HCT116 (cell line): ENCODE results near the gene FAM81A. TPM values are rescaled to one million over a fixed set of nuclear protein-coding genes. Genes with fewer than 3 reads are reported as not detected.

Source experiments
- CEBPB ChIP-seq: IDR thresholded peaks from 2 replicates; pipeline ENCODE4 v1.6.1; 2012; ENCODE audit warnings: low read depth
- EZH2phosphoT487 ChIP-seq: fragments of 200-600 bp; IDR thresholded peaks from 2 replicates; pipeline ENCODE4 v1.6.1; 2018; ENCODE audit warnings: antibody characterized with exemption, borderline replicate concordance
- POLR2AphosphoS5 ChIP-seq: IDR thresholded peaks from 2 replicates; pipeline ENCODE4 v1.6.1; 2011; ENCODE audit warnings: mild to moderate bottlenecking, low read depth, low read length, moderate library complexity
- RAD21 ChIP-seq: IDR thresholded peaks from 2 replicates; pipeline ENCODE4 v1.6.1; 2012; ENCODE audit warnings: low read depth, mild to moderate bottlenecking
- TCF7L2 ChIP-seq: IDR thresholded peaks from 2 replicates; pipeline ENCODE4 v1.7.0; 2011; ENCODE audit warnings: borderline replicate concordance, inconsistent platforms; ENCODE audit not compliant: insufficient read depth, insufficient read length; ENCODE audit errors: extremely low read depth
- YY1 ChIP-seq: IDR thresholded peaks from 2 replicates; pipeline ENCODE4 v1.6.1; 2011; ENCODE audit warnings: low read length, low read depth, moderate library complexity, mild to moderate bottlenecking; ENCODE audit not compliant: insufficient replicate concordance; ENCODE audit errors: extremely low read depth
- total RNA-seq: library from RNA; stranded (reverse); gene quantifications from one replicate; pipeline ENCODE4 v1.2.1, GENCODE V29; 2021; ENCODE audit not compliant: unreplicated experiment
- TF ChIP-seq, protein P1 (sequence below): IDR thresholded peaks from 2 replicates; pipeline ENCODE4 v1.6.1; 2012; ENCODE audit warnings: low read depth
- TF ChIP-seq, protein P2 (sequence below): IDR thresholded peaks from 2 replicates; pipeline ENCODE4 v1.6.1; 2011; ENCODE audit warnings: mild to moderate bottlenecking, low read length, moderate library complexity; ENCODE audit not compliant: insufficient replicate concordance; ENCODE audit errors: extremely low read depth
- TF ChIP-seq, protein P3 (sequence below): IDR thresholded peaks from 2 replicates; pipeline ENCODE4 v1.6.1; 2012

FAM81A gene
- total RNA-seq, 1 experiment from 2014 or later = 6.6 TPM

DNA sequence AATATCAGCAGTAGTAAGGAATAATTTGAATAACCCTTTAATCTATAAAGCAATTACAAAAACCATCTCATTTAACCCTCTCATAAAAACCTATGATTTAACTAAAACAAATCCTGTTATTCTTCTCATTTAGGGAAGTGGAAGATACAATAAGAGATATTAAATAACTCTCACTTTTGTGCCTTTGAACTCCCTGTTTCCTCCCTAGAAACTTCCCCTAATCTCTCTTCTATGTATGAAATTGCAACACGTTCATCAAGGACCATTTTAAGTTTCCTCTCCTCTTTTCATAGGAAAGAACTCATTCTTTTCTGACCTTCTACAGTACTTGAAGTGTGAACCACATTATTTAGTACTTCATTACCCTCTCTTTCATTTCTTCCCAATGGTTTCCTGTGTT, 18.8 kb upstream of the FAM81A start (continued):
- TF ChIP-seq, protein P1, sequence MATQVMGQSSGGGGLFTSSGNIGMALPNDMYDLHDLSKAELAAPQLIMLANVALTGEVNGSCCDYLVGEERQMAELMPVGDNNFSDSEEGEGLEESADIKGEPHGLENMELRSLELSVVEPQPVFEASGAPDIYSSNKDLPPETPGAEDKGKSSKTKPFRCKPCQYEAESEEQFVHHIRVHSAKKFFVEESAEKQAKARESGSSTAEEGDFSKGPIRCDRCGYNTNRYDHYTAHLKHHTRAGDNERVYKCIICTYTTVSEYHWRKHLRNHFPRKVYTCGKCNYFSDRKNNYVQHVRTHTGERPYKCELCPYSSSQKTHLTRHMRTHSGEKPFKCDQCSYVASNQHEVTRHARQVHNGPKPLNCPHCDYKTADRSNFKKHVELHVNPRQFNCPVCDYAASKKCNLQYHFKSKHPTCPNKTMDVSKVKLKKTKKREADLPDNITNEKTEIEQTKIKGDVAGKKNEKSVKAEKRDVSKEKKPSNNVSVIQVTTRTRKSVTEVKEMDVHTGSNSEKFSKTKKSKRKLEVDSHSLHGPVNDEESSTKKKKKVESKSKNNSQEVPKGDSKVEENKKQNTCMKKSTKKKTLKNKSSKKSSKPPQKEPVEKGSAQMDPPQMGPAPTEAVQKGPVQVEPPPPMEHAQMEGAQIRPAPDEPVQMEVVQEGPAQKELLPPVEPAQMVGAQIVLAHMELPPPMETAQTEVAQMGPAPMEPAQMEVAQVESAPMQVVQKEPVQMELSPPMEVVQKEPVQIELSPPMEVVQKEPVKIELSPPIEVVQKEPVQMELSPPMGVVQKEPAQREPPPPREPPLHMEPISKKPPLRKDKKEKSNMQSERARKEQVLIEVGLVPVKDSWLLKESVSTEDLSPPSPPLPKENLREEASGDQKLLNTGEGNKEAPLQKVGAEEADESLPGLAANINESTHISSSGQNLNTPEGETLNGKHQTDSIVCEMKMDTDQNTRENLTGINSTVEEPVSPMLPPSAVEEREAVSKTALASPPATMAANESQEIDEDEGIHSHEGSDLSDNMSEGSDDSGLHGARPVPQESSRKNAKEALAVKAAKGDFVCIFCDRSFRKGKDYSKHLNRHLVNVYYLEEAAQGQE = no peak
- TF ChIP-seq POLR2AphosphoS5 (no peak), CEBPB (no peak), RAD21 (no peak), EZH2phosphoT487 (no peak), TCF7L2 (no peak), YY1 (no peak)
- TF ChIP-seq, protein P2, sequence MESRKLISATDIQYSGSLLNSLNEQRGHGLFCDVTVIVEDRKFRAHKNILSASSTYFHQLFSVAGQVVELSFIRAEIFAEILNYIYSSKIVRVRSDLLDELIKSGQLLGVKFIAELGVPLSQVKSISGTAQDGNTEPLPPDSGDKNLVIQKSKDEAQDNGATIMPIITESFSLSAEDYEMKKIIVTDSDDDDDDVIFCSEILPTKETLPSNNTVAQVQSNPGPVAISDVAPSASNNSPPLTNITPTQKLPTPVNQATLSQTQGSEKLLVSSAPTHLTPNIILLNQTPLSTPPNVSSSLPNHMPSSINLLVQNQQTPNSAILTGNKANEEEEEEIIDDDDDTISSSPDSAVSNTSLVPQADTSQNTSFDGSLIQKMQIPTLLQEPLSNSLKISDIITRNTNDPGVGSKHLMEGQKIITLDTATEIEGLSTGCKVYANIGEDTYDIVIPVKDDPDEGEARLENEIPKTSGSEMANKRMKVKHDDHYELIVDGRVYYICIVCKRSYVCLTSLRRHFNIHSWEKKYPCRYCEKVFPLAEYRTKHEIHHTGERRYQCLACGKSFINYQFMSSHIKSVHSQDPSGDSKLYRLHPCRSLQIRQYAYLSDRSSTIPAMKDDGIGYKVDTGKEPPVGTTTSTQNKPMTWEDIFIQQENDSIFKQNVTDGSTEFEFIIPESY = no peak
- TF ChIP-seq, protein P3, sequence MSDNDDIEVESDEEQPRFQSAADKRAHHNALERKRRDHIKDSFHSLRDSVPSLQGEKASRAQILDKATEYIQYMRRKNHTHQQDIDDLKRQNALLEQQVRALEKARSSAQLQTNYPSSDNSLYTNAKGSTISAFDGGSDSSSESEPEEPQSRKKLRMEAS = no peak
